AG10803 (cell line): ENCODE measurements around the gene ARL15.
"Not testable (repeated sequence)": the region's sequence is repeated elsewhere in the genome, so short reads cannot be mapped to it uniquely, and the experiment has no call there.

Experiments used
- DNase-seq: peaks from one replicate; pipeline ENCODE4 v3.0.0; 2010; ENCODE audit warnings: low read depth
- H3K4me3 ChIP-seq: 2 replicates; pipeline ENCODE4 v1.5.1; 2011; ENCODE audit warnings: mild to moderate bottlenecking, low read length, control low read depth
- TF ChIP-seq, protein P1 (sequence below): conservative IDR thresholded peaks from 2 replicates; pipeline ENCODE4 v1.5.1; 2011; ENCODE audit warnings: mild to moderate bottlenecking, low read length, control low read depth, inconsistent platforms

ARL15 gene

DNA sequence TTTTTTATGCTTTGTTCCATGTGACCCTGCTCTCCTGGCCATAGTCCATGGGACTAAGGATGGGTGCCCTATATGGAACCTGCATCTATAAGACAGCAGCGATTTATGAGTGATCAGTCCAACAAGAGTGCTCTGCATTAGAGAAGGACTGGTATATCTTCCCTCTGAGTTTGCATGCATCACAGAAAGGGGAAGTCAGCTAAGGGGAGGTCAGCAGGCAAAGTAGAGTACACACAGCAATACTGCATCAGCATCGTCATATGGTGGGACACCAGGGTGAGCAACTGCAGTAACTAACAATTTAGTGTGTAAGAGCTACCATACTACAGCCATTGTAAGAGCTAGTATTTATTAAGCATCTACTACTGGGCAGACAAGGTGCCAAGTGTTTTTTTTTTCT, 438.6 kb downstream of the ARL15 start:
- TF ChIP-seq, protein P1, sequence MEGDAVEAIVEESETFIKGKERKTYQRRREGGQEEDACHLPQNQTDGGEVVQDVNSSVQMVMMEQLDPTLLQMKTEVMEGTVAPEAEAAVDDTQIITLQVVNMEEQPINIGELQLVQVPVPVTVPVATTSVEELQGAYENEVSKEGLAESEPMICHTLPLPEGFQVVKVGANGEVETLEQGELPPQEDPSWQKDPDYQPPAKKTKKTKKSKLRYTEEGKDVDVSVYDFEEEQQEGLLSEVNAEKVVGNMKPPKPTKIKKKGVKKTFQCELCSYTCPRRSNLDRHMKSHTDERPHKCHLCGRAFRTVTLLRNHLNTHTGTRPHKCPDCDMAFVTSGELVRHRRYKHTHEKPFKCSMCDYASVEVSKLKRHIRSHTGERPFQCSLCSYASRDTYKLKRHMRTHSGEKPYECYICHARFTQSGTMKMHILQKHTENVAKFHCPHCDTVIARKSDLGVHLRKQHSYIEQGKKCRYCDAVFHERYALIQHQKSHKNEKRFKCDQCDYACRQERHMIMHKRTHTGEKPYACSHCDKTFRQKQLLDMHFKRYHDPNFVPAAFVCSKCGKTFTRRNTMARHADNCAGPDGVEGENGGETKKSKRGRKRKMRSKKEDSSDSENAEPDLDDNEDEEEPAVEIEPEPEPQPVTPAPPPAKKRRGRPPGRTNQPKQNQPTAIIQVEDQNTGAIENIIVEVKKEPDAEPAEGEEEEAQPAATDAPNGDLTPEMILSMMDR: no peak
- DNase-seq: no peak
- H3K4me3 ChIP-seq: no peak overlapping the region

DNA sequence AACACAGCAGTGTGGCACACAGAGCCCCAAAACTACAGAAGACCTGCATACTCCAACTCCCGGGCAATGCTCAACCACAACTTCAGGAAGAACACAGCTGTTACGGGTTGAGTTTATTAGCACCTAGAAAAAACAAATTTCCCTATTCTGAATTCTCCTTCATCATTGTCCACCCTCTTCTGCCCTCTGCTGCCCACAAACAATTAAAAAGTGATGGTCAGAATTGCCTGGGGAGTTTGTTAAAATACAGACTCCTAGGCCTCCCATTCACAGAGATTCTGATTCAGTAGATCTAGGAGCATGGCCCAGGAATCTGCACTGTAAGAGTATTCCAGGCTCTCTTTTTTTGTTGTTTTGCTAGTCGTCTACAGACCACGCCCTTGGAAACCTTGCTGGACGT, 439.3 kb downstream of the ARL15 start:
- DNase-seq: no peak
- TF ChIP-seq, protein P1: peak; percentile 16; the same call in 1 of the 2 replicates

DNA sequence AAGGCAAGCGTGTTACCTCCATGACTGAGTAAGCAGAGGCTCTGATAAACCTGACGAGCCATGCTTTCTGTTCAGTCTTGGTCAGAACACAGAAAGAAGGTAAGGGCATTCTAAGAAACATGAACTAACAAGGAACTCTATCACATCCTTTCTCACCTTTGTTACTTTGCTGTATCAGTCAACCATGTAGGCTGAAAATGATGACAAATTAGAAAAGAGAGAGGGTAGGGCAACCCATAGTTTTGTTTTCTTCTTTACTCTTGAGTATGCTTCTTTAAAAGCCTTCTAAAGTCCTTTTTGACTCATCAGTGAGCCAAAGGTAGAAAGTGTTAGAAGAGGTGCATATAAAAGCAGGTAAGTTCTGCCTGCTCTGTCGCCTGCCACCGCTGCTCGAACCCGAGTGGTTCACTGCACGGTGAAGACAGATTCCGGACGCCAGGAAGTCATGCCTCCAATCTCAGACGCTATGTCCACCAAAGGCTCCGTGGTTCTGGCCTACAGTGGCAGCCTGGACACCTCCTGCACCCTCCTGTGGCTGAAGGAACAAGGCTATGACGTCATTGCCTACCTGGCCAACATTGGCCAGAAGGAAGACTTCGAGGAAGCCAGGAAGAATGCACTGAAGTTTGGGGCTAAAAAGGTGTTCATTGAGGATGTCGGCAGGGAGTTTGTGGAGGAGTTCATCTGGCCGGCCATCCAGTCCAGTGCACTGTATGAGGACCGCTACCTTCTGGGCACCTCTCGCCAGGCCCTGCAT, 451.5 kb downstream of the ARL15 start:
- H3K4me3 ChIP-seq: no peak overlapping the region
- TF ChIP-seq, protein P1: no peak
- no peak for DNase-seq

More for the DNA sequence above, 439.3 kb downstream of the ARL15 start:
- H3K4me3 ChIP-seq: no peak overlapping the region

DNA sequence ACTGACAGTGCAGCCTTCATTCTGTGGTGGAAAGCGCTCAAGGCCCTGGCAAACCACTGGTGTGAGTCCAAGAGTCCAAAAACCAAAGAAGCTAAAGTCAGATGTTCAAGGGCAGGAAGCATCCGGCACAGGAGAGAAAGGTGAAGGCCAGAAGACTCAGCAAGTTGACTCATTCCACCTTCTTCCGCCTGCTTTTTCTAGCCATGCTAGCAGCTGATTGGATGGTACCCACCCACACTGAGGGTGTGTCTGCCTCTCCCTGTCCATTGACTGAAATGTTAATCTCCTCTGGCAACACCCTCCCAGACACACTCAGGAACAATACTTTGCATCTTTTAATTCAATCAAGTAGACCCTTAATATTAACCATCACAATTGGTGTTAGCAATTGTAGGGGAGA, 453.9 kb downstream of the ARL15 start:
- no peak overlapping the region for H3K4me3 ChIP-seq
- TF ChIP-seq, protein P1: no peak
- DNase-seq: no peak

DNA sequence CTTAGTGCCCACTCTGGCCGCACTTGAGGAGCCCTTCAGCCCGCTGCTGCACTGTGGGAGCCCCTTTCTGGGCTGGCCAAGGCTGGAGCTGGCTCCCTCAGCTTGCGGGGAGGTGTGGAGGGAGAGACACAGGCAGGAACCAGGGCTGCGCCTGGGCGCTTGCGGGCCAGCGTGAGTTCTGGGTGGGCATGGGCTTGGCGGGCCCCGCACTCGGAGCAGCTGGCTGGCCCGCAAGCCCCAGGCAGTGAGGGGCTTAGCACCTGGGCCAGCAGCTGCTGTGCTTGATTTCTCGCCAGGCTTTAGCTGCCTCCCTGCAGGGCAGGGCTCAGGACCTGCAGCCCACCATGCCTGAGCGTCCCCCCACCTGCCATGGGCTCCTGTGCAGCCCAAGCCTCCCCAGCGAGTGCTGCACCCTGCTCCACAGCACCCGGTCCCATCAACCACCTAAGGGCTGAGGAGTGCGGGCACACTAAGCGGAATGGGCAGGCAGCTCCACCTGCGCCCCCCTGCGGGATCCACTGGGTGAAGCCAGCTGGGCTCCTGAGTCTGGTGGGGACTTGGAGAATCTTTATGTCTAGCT, 473.4 kb downstream of the ARL15 start:
- not testable (repeated sequence) for H3K4me3 ChIP-seq, DNase-seq

DNA sequence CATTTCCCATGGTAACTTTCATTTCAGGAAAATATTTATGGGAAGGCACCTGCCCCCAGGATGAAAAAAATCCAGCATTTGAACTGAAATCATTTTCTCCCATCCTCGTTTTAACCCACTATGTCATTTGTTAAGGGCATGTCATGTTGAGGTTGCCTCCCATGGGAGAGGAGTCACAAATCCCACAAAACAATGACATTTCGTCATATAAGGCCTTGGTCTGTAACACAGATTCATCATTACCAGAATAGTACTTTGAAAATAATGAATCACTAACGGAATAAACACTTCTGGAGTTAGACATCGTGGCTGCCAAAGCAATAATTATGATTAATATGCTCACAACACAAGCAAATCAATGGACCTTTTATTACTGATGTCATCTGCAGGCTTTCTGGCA, 475.9 kb downstream of the ARL15 start:
- DNase-seq: no peak
- no peak overlapping the region for H3K4me3 ChIP-seq
- TF ChIP-seq, protein P1: no peak
